Neural cell (in vitro differentiated cells): ENCODE measurements around the gene DPP9. TPM values are rescaled to one million over a fixed set of nuclear protein-coding genes. Genes with fewer than 3 reads are reported as not detected.

Experiments used
- H2AFZ ChIP-seq: fragments of 200-600, 300-800 bp; sonication (generic), shearing (Covaris generic); 2 replicates; pipeline ENCODE4 v1.6.0; 2014; ENCODE audit warnings: low read depth, mild to moderate bottlenecking, antibody characterized with exemption, low read length, moderate library complexity
- H3F3A ChIP-seq: fragments of 200-600 bp; shearing (Covaris generic); 2 replicates; pipeline ENCODE4 v1.6.1; 2016; ENCODE audit warnings: mild to moderate bottlenecking, moderate library complexity, mixed read lengths, antibody characterized with exemption, low read length; ENCODE audit not compliant: insufficient read depth, poor library complexity, severe bottlenecking
- H3K27ac ChIP-seq: fragments of 200-600, 300-800 bp; sonication (generic), shearing (Covaris generic); 2 replicates; pipeline ENCODE4 v1.5.1; 2014; ENCODE audit warnings: mild to moderate bottlenecking, low read length, moderate library complexity
- H3K27me3 ChIP-seq: fragments of 300-800, 200-600 bp; sonication (generic), shearing (Covaris generic); 2 replicates; pipeline ENCODE4 v1.6.0; 2014; ENCODE audit warnings: mild to moderate bottlenecking, low read depth, low read length, moderate library complexity; ENCODE audit not compliant: insufficient read depth
- H3K36me3 ChIP-seq: fragments of 300-800, 200-600 bp; sonication (generic), shearing (Covaris generic); 2 replicates; pipeline ENCODE4 v1.5.1; 2014; ENCODE audit warnings: mild to moderate bottlenecking, antibody characterized with exemption, low read length, moderate library complexity; ENCODE audit not compliant: insufficient read depth
- H3K4me2 ChIP-seq: fragments of 300-800, 200-600 bp; sonication (generic), shearing (Covaris generic); 2 replicates; pipeline ENCODE4 v1.6.0; 2014; ENCODE audit warnings: mild to moderate bottlenecking, low read length
- H3K4me3 ChIP-seq: fragments of 300-800, 200-600 bp; sonication (generic), shearing (Covaris generic); 2 replicates; pipeline ENCODE4 v1.5.1; 2014; ENCODE audit warnings: mild to moderate bottlenecking, low read length, moderate library complexity
- H3K79me2 ChIP-seq: fragments of 200-600 bp; shearing (Covaris generic); replicated peaks from 2 replicates; pipeline ENCODE4 v1.6.0; 2014; ENCODE audit warnings: mild to moderate bottlenecking, low read length, moderate library complexity; ENCODE audit not compliant: insufficient read depth
- H3K9ac ChIP-seq: fragments of 300-800, 200-600 bp; sonication (generic), shearing (Covaris generic); 2 replicates; pipeline ENCODE4 v1.6.1; 2016; ENCODE audit warnings: mild to moderate bottlenecking, low read length, mixed read lengths
- H3K9me2 ChIP-seq: fragments of 200-600 bp; shearing (Covaris generic); 2 replicates; pipeline ENCODE4 v1.6.1; 2016; ENCODE audit warnings: mild to moderate bottlenecking, low read length, mixed read lengths; ENCODE audit not compliant: insufficient read depth
- H3K9me3 ChIP-seq: fragments of 200-600, 300-800 bp; sonication (generic), shearing (Covaris generic); 2 replicates; pipeline ENCODE4 v1.6.1; 2016; ENCODE audit warnings: mild to moderate bottlenecking, mixed run types, low read length, moderate library complexity, mixed read lengths
- H4K20me1 ChIP-seq: fragments of 200-600 bp; shearing (Covaris generic); 2 replicates; pipeline ENCODE4 v1.6.1; 2016; ENCODE audit warnings: mild to moderate bottlenecking, mixed run types; ENCODE audit not compliant: insufficient read depth
- CTCF ChIP-seq: fragments of 450-650 bp; IDR thresholded peaks from 2 replicates; pipeline ENCODE4 v1.5.1; 2014; ENCODE audit warnings: antibody characterized with exemption, mild to moderate bottlenecking, moderate library complexity; ENCODE audit not compliant: poor library complexity, severe bottlenecking
- EP300 ChIP-seq: fragments of 450-650 bp; conservative IDR thresholded peaks from 2 replicates; pipeline ENCODE4 v1.6.1; 2014; ENCODE audit warnings: antibody characterized with exemption, mild to moderate bottlenecking, moderate library complexity; ENCODE audit not compliant: poor library complexity, severe bottlenecking
- EZH2 ChIP-seq: fragments of 200-600, 300-800 bp; shearing (Covaris generic), sonication (generic); IDR thresholded peaks from 2 replicates; pipeline ENCODE4 v1.6.1; 2014; ENCODE audit warnings: antibody characterized with exemption, low read length, borderline replicate concordance, mild to moderate bottlenecking; ENCODE audit not compliant: insufficient read depth, poor library complexity, severe bottlenecking
- MXI1 ChIP-seq: fragments of 450-650 bp; conservative IDR thresholded peaks from 2 replicates; pipeline ENCODE4 v1.6.1; 2014; ENCODE audit warnings: antibody characterized with exemption, mild to moderate bottlenecking; ENCODE audit not compliant: poor library complexity, severe bottlenecking
- POLR2AphosphoS5 ChIP-seq: IDR thresholded peaks from 2 replicates; pipeline ENCODE4 v1.6.1; 2012
- RAD21 ChIP-seq: fragments of 450-650 bp; conservative IDR thresholded peaks from 2 replicates; pipeline ENCODE4 v1.6.1; 2014; ENCODE audit warnings: antibody characterized with exemption, mild to moderate bottlenecking, moderate library complexity
- REST ChIP-seq: IDR thresholded peaks from 2 replicates; pipeline ENCODE4 v1.6.1; 2012; ENCODE audit warnings: borderline replicate concordance
- SMC3 ChIP-seq: fragments of 450-650 bp; conservative IDR thresholded peaks from 2 replicates; pipeline ENCODE4 v1.6.1; 2014; ENCODE audit warnings: antibody characterized with exemption, mild to moderate bottlenecking, moderate library complexity; ENCODE audit not compliant: poor library complexity
- TAF1 ChIP-seq: IDR thresholded peaks from 2 replicates; pipeline ENCODE4 v1.6.1; 2012; ENCODE audit warnings: low read depth
- polyA plus RNA-seq: library from polyadenylated mRNA; depleted of rRNA; stranded (reverse); fragments of >200 nt; gene quantifications from 2 replicates; pipeline ENCODE4 v1.2.3, GENCODE V29; 2014

DPP9 gene
- polyA plus RNA-seq, 1 donor from 2014 or later, result 11.7 TPM

GRCh38 chr19:4704317-4704673, 19.3 kb downstream of the DPP9 start:
- H4K20me1 ChIP-seq, result no peaks in the 10 kb centered on the region
- no peaks in the 10 kb centered on the region for H3F3A ChIP-seq
- no peak overlapping the region for H3K9ac ChIP-seq
- H3K4me3 ChIP-seq, result no peak overlapping the region
- H3K79me2 ChIP-seq, result no peaks in the 10 kb centered on the region
- no peaks in the 10 kb centered on the region for H3K27me3 ChIP-seq
- H3K9me3 ChIP-seq, result no peaks in the 10 kb centered on the region
- no peak overlapping the region for H3K27ac ChIP-seq
- TF ChIP-seq EZH2, result no peak
- TF ChIP-seq TAF1, result no peak
- no peak for TF ChIP-seq REST
- TF ChIP-seq SMC3, result no peak
- no peak for TF ChIP-seq MXI1
- no peak for TF ChIP-seq RAD21
- no peak for TF ChIP-seq POLR2AphosphoS5
- no peak for TF ChIP-seq EP300
- TF ChIP-seq CTCF, result no peak
- no peaks in the 10 kb centered on the region for H3K9me2 ChIP-seq
- H3K4me2 ChIP-seq, result no peak overlapping the region
- no peaks in the 10 kb centered on the region for H3K36me3 ChIP-seq
- no peak overlapping the region for H2AFZ ChIP-seq

DNA sequence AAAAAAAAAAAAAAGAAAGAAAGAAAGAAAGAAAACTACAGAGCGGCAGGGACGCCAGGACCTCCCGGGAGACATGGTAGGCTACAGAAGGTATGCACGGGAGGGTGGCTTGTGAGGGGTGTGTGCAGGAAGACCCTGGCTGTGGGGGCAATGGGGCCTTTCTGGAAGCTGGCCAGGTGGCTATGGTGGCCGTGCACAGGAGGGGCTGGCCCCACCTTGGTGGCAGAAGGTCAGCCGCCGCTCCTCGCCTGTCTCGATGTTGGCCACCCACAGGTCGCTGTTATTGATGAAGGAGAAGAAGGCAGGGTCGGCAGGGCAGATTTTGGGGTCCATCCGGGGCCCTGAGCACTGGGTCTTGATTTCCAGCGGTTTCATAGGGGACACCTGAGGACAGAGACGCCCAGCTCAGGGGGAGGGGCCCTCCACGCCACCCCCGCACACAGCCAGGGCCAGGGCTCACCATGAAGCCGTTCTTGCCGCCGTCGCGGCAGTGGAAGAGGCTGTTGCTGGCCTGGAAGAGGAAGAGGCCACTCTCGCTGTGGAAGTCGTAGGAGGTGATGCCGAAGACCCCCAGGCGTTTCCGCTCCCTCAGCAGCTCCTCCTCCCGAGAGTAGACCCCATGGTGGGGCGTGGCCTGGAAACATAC, 19.8 kb downstream of the DPP9 start:
- TF ChIP-seq CTCF (no peak), REST (no peak), MXI1 (no peak), EP300 (no peak), RAD21 (no peak), SMC3 (no peak), POLR2AphosphoS5 (no peak), TAF1 (no peak)
- Histone ChIP-seq H3K9ac (no peak overlapping the region), H3F3A (no peaks in the 10 kb centered on the region), H3K9me3 (no peaks in the 10 kb centered on the region), H3K27me3 (no peaks in the 10 kb centered on the region), H3K36me3 (no peaks in the 10 kb centered on the region), H3K79me2 (no peaks in the 10 kb centered on the region), H3K27ac (no peak overlapping the region), H2AFZ (no peak overlapping the region), H4K20me1 (no peaks in the 10 kb centered on the region), H3K9me2 (no peaks in the 10 kb centered on the region), H3K4me2 (no peak overlapping the region), H3K4me3 (no peak overlapping the region)
